ENCODE measurements around the gene EIF2AK3. TPM values are rescaled to one million over a fixed set of nuclear protein-coding genes. Genes with fewer than 3 reads are reported as not detected.

EIF2AK3 gene
- total RNA-seq, 1 donor from 2014 or later = 8.2 TPM

- H3K9me3 ChIP-seq (replicated peaks) = no peaks in the 10 kb centered on the region
- no peak for DNase-seq
- H3K27ac ChIP-seq (replicated peaks) = no peak overlapping the region
- no peaks in the 10 kb centered on the region for H3K4me1 ChIP-seq
- no peak overlapping the region for H3K4me3 ChIP-seq
- no peaks in the 10 kb centered on the region for H3K27me3 ChIP-seq (ENCODE audit: low read depth)
- TF ChIP-seq CTCF (IDR thresholded peaks at IDR 0.05; ENCODE audit: borderline replicate concordance) = no peak
- peaks cover 43% of the 10 kb centered on the region for H3K36me3 ChIP-seq
- intact Hi-C loops (cut with micrococcal nuclease) = no loop called here
Measured at GRCh38 chr2:88568179-88568578, 59.1 kb downstream of the EIF2AK3 start.

- Histone ChIP-seq H3K27ac (replicated peaks) (no peak overlapping the region), H3K9me3 (replicated peaks) (no peaks in the 10 kb centered on the region), H3K36me3 (peaks cover 55% of the 10 kb centered on the region), H3K4me1 (no peaks in the 10 kb centered on the region), H3K4me3 (no peak overlapping the region), H3K27me3 (ENCODE audit: low read depth) (no peaks in the 10 kb centered on the region)
- no peak for DNase-seq
- intact Hi-C loops (cut with micrococcal nuclease) = no loop called here
- TF ChIP-seq CTCF (IDR thresholded peaks at IDR 0.05; ENCODE audit: borderline replicate concordance) = no peak
Measured at GRCh38 chr2:88564402-88564801, 62.9 kb downstream of the EIF2AK3 start.

GRCh38 chr2:88563129-88563528 is 64.1 kb downstream of the EIF2AK3 start:
- intact Hi-C loops (cut with micrococcal nuclease) = no loop called here
- H3K36me3 ChIP-seq = peaks cover 54% of the 10 kb centered on the region

GRCh38 chr2:88561646-88562388 is 65.4 kb downstream of the EIF2AK3 start:
- intact Hi-C loops (cut with micrococcal nuclease) = no loop called here
- peaks cover 53% of the 10 kb centered on the region for H3K36me3 ChIP-seq
- H3K27me3 ChIP-seq (ENCODE audit: low read depth) = no peaks in the 10 kb centered on the region
- no peaks in the 10 kb centered on the region for H3K4me1 ChIP-seq
- TF ChIP-seq CTCF (IDR thresholded peaks at IDR 0.05; ENCODE audit: borderline replicate concordance) = no peak
- H3K4me3 ChIP-seq = no peak overlapping the region
- H3K27ac ChIP-seq (replicated peaks) = no peak overlapping the region
- no peaks in the 10 kb centered on the region for H3K9me3 ChIP-seq (replicated peaks)
- no peak for DNase-seq

More at GRCh38 chr2:88563129-88563528, 64.1 kb downstream of the EIF2AK3 start:
- Histone ChIP-seq H3K27me3 (ENCODE audit: low read depth) (no peaks in the 10 kb centered on the region), H3K4me1 (no peaks in the 10 kb centered on the region), H3K4me3 (no peak overlapping the region), H3K9me3 (replicated peaks) (no peaks in the 10 kb centered on the region), H3K27ac (replicated peaks) (no peak overlapping the region)
- DNase-seq = no peak
- no peak for TF ChIP-seq CTCF (IDR thresholded peaks at IDR 0.05; ENCODE audit: borderline replicate concordance)

- no peak for DNase-seq
- Histone ChIP-seq H3K27me3 (ENCODE audit: low read depth) (no peaks in the 10 kb centered on the region), H3K4me1 (no peaks in the 10 kb centered on the region), H3K27ac (replicated peaks) (no peak overlapping the region), H3K36me3 (peaks cover 59% of the 10 kb centered on the region), H3K4me3 (no peak overlapping the region), H3K9me3 (replicated peaks) (no peaks in the 10 kb centered on the region)
- intact Hi-C loops (cut with micrococcal nuclease) = no loop called here
- TF ChIP-seq CTCF (IDR thresholded peaks at IDR 0.05; ENCODE audit: borderline replicate concordance) = no peak
Measured at GRCh38 chr2:88560619-88561307, 66.5 kb downstream of the EIF2AK3 start.
